ENCODE results near the gene FBXO41. TPM values are rescaled to one million over a fixed set of nuclear protein-coding genes. Genes with fewer than 3 reads are reported as not detected.

Gene FBXO41
- total and polyA plus RNA-seq, 9 of the 15 experiments (the other 6 are each of a cell fraction or from before 2014, with no cell fraction given): 0.21 to 8.2 (median 3.5) TPM

- TF ChIP-seq PTTG1 (tag; IDR thresholded peaks at IDR 0.05; ENCODE audit: low read depth): no peak
- no peak for TF ChIP-seq SMARCC2 (IDR thresholded peaks at IDR 0.05; ENCODE audit: low read depth)
- no peak for TF ChIP-seq MYC (IDR thresholded peaks at IDR 0.05; ENCODE audit: low read depth, low read length)
- TF ChIP-seq MYC (CRISPR knock-in tag; IDR thresholded peaks at IDR 0.05; ENCODE audit: borderline replicate concordance, low read depth): no peak
- no peak for TF ChIP-seq HDAC8 (tag; IDR thresholded peaks at IDR 0.05)
Observed at GRCh38 chr2:73292906-73293533, 8.7 kb upstream of the FBXO41 start (continued).

DNA sequence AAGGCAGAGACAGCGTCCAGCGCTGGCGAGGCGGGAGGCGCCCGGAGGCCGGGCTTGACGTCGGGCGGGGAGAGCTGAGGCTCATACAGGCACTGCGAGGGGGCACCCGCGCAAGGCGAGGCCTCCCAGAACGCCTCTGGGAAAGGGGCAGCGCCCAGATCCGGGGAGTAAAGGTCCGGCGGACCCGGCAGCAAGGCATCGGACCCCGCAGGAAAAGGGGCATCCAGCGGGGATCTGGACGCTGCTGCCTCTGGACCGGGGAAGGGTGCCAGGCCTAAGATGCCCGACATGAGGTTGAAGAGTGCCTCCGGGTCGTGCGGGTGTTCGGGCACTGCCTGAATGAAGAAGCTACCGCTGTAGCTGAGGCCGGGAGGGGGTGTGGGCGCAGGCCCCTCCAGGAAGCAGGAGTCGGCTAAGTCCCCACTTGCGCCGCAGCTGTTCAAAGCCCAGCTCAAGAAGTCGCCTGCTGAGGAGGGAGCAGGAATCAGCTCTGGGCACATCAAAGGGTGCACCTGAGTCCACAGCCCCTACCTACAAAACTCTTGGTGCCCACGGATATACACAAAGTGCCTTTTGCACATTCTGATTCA lies 8.1 kb upstream of the FBXO41 start:
- no peak overlapping the region for H3K4me2 ChIP-seq (ENCODE audit: insufficient read depth, low read length)

More for the DNA sequence above, 8.1 kb upstream of the FBXO41 start:
- DNase-seq (ENCODE audit: extremely low read depth in 1 of 4, low spot score in 3 of 4) (no peak), ATAC-seq (no peak), FAIRE-seq (no peak)
- POLR2A ChIA-PET: interaction anchor here (0.6 kb wide), 1 partner anchor 9 kb away, joined by 3 read pairs; no protein-coding TSS in a partner anchor
- Histone ChIP-seq H3K9me1 (ENCODE audit: control insufficient read depth, insufficient read depth, low read length) (peaks cover 2% of the 10 kb centered on the region), H3K4me1 (replicated peaks in 1 of 2; ENCODE audit: control insufficient read depth in 2 of 2, insufficient read depth in 2 of 2, low read length in 2 of 2) (peaks cover 0 to 28% of the 10 kb centered on the region in 2 experiments; a peak in 2 of 5 replicates), H3K36me3 (ENCODE audit: control insufficient read depth, insufficient read depth, low read length) (no peaks in the 10 kb centered on the region), H3K27me3 (ENCODE audit: control insufficient read depth in 2 of 2, insufficient read depth in 2 of 2, low read length in 2 of 2) (peaks cover 5 to 37% of the 10 kb centered on the region in 2 experiments; a peak in 4 of 5 replicates), H3K27ac (ENCODE audit: extremely low read depth, low read depth, low read length) (no peak overlapping the region), H2AFZ (ENCODE audit: low read depth, low read length) (no peak overlapping the region), H3K9ac (ENCODE audit: insufficient read depth in 1 of 2, low read depth in 2 of 2, low read length in 2 of 2) (no peak overlapping the region), H3K4me3 (no peak overlapping the region), H3K79me2 (ENCODE audit: control insufficient read depth, insufficient read depth, low read length) (no peaks in the 10 kb centered on the region), H4K20me1 (replicated peaks; ENCODE audit: control insufficient read depth, insufficient read depth, low read length) (peaks cover 3% of the 10 kb centered on the region; the same call in 1 of the 2 replicates), H3K9me3 (replicated peaks; ENCODE audit: control insufficient read depth, insufficient read depth, low read depth, low read length) (no peaks in the 10 kb centered on the region)
- no TSS peak for BruUV-seq (replicated peaks)
- CTCF ChIA-PET (ENCODE audit: low intra/inter-chr PET ratio): no interaction called here
- intact Hi-C loops (cut with micrococcal nuclease) (no loop called here), in situ Hi-C loops (cut with MboI) (no loop called here)
- TF ChIP-seq, protein P1, sequence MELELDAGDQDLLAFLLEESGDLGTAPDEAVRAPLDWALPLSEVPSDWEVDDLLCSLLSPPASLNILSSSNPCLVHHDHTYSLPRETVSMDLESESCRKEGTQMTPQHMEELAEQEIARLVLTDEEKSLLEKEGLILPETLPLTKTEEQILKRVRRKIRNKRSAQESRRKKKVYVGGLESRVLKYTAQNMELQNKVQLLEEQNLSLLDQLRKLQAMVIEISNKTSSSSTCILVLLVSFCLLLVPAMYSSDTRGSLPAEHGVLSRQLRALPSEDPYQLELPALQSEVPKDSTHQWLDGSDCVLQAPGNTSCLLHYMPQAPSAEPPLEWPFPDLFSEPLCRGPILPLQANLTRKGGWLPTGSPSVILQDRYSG (tag; conservative IDR thresholded peaks at IDR 0.05; ENCODE audit: low read depth): no peak
- TF ChIP-seq L3MBTL2 (IDR thresholded peaks at IDR 0.05) (no peak), RFX7 (CRISPR knock-in tag; IDR thresholded peaks at IDR 0.05) (no peak), LARP7 (IDR thresholded peaks at IDR 0.05) (no peak), BMI1 (IDR thresholded peaks at IDR 0.05; ENCODE audit: low read length) (no peak)
- TF ChIP-seq, protein P2, sequence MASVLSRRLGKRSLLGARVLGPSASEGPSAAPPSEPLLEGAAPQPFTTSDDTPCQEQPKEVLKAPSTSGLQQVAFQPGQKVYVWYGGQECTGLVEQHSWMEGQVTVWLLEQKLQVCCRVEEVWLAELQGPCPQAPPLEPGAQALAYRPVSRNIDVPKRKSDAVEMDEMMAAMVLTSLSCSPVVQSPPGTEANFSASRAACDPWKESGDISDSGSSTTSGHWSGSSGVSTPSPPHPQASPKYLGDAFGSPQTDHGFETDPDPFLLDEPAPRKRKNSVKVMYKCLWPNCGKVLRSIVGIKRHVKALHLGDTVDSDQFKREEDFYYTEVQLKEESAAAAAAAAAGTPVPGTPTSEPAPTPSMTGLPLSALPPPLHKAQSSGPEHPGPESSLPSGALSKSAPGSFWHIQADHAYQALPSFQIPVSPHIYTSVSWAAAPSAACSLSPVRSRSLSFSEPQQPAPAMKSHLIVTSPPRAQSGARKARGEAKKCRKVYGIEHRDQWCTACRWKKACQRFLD (CRISPR knock-in tag; IDR thresholded peaks at IDR 0.05): no peak
- TF ChIP-seq, protein P3, sequence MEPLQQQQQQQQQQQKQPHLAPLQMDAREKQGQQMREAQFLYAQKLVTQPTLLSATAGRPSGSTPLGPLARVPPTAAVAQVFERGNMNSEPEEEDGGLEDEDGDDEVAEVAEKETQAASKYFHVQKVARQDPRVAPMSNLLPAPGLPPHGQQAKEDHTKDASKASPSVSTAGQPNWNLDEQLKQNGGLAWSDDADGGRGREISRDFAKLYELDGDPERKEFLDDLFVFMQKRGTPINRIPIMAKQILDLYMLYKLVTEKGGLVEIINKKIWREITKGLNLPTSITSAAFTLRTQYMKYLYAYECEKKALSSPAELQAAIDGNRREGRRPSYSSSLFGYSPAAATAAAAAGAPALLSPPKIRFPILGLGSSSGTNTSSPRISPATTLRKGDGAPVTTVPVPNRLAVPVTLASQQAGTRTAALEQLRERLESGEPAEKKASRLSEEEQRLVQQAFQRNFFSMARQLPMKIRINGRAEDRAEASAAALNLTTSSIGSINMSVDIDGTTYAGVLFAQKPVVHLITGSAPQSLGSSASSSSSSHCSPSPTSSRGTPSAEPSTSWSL (CRISPR knock-in tag; IDR thresholded peaks at IDR 0.05; ENCODE audit: borderline replicate concordance): no peak
- 29% methylated on average over 38 of the region's 38 CpGs for WGBS (ENCODE audit: insufficient coverage, low coverage, missing lambda C conversion rate)
